Mesenchymal stem cell (in vitro differentiated cells and primary cell): ENCODE measurements around the gene RNFT2.

ENCODE experiments used
- DNase-seq: peaks from one replicate; pipeline ENCODE4 v3.0.0-alpha.2; 2013
- H2AFZ ChIP-seq: one replicate; pipeline ENCODE4 v1.6.1; 2013; ENCODE audit warnings: low read depth, mild to moderate bottlenecking, control low read depth, inconsistent platforms, low read length, moderate library complexity
- H2AK5ac ChIP-seq: 2 replicates; pipeline ENCODE4 v1.6.1; 2013; ENCODE audit warnings: low read length, moderate library complexity, mild to moderate bottlenecking, inconsistent platforms; ENCODE audit not compliant: severe bottlenecking
- H2BK120ac ChIP-seq: one replicate; pipeline ENCODE4 v1.6.1; 2013; ENCODE audit warnings: low read depth, mild to moderate bottlenecking, inconsistent platforms, low read length, moderate library complexity
- H2BK12ac ChIP-seq, 2 experiments: one replicate each; pipeline ENCODE4 v1.6.1; 2013; ENCODE audit warnings: inconsistent platforms in 2 of 2, low read length in 2 of 2, mild to moderate bottlenecking in 2 of 2, moderate library complexity in 2 of 2, control low read depth in 1 of 2
- H2BK15ac ChIP-seq: one replicate; pipeline ENCODE4 v1.6.1; 2013; ENCODE audit warnings: mild to moderate bottlenecking, low read depth, inconsistent platforms; ENCODE audit not compliant: poor library complexity, severe bottlenecking
- H2BK5ac ChIP-seq: 2 replicates; pipeline ENCODE4 v1.6.1; 2013; ENCODE audit warnings: low read depth, mild to moderate bottlenecking, low read length, control low read depth, inconsistent platforms; ENCODE audit not compliant: poor library complexity, severe bottlenecking
- H3K14ac ChIP-seq, 2 experiments: one replicate each; pipeline ENCODE4 v1.6.1; 2013; ENCODE audit warnings: inconsistent platforms in 2 of 2, low read length in 2 of 2, control low read depth in 1 of 2, mild to moderate bottlenecking in 1 of 2, moderate library complexity in 1 of 2
- H3K18ac ChIP-seq, 2 experiments: one replicate each; pipeline ENCODE4 v1.6.1; 2013; ENCODE audit warnings: inconsistent platforms in 2 of 2, low read length in 2 of 2, control low read depth in 1 of 2, low read depth in 1 of 2, mild to moderate bottlenecking in 1 of 2
- H3K23ac ChIP-seq, 2 experiments: one replicate each; pipeline ENCODE4 v1.6.1; 2013; ENCODE audit warnings: inconsistent platforms in 2 of 2, low read length in 2 of 2, mild to moderate bottlenecking in 2 of 2, moderate library complexity in 2 of 2, control low read depth in 1 of 2
- H3K27ac ChIP-seq: 2 replicates; pipeline ENCODE4 v1.5.1; 2013; ENCODE audit warnings: mild to moderate bottlenecking, moderate library complexity, low read length, control low read depth, inconsistent platforms; ENCODE audit not compliant: poor library complexity, severe bottlenecking
- H3K27me3 ChIP-seq, 2 experiments: 2 replicates each; pipeline versions ENCODE4 v1.6.1 to v1.7.0; 2013; ENCODE audit warnings: low read length in 2 of 2, mild to moderate bottlenecking in 2 of 2, moderate library complexity in 2 of 2, control low read depth in 1 of 2, inconsistent platforms in 1 of 2; ENCODE audit not compliant: control insufficient read depth in 1 of 2, insufficient read depth in 1 of 2
- H3K36me3 ChIP-seq, 2 experiments: 2 replicates each; pipeline versions ENCODE4 v1.6.1 to v1.7.0; 2013; ENCODE audit warnings: low read length in 2 of 2, control low read depth in 1 of 2, inconsistent platforms in 1 of 2, low read depth in 1 of 2, mild to moderate bottlenecking in 1 of 2; ENCODE audit not compliant: insufficient read depth in 2 of 2, control insufficient read depth in 1 of 2
- H3K4ac ChIP-seq, 2 experiments: one replicate each; pipeline ENCODE4 v1.6.1; 2013; ENCODE audit warnings: inconsistent platforms in 2 of 2, low read length in 2 of 2, mild to moderate bottlenecking in 2 of 2, moderate library complexity in 2 of 2, control low read depth in 1 of 2, low read depth in 1 of 2
- H3K4me1 ChIP-seq: 2 replicates; pipeline ENCODE4 v1.6.1; 2013; ENCODE audit warnings: low read depth, low read length, control low read depth; ENCODE audit not compliant: control insufficient read depth, insufficient read depth
- H3K4me2 ChIP-seq: 2 replicates; pipeline ENCODE4 v1.6.1; 2013; ENCODE audit warnings: low read length, mild to moderate bottlenecking, inconsistent platforms; ENCODE audit not compliant: poor library complexity, severe bottlenecking
- H3K4me3 ChIP-seq, 2 experiments: 2 replicates each; pipeline versions ENCODE4 v1.5.1 to v1.7.0; 2013; ENCODE audit warnings: low read length in 2 of 2, mild to moderate bottlenecking in 2 of 2, control low read depth in 1 of 2, low read depth in 1 of 2; ENCODE audit not compliant: insufficient read depth in 1 of 2
- H3K79me1 ChIP-seq: replicated peaks from 2 replicates; pipeline ENCODE4 v1.6.1; 2013; ENCODE audit warnings: mild to moderate bottlenecking, control low read depth, low read length, inconsistent platforms; ENCODE audit not compliant: poor library complexity, severe bottlenecking
- H3K9ac ChIP-seq: 2 replicates; pipeline ENCODE4 v1.7.0; 2013; ENCODE audit warnings: mild to moderate bottlenecking, low read length, moderate library complexity
- H3K9me3 ChIP-seq: 2 replicates; pipeline ENCODE4 v1.7.0; 2013; ENCODE audit warnings: mild to moderate bottlenecking, low read length; ENCODE audit not compliant: control insufficient read depth
- H4K8ac ChIP-seq: one replicate; pipeline ENCODE4 v1.6.1; 2013; ENCODE audit warnings: inconsistent platforms, mild to moderate bottlenecking, low read length, moderate library complexity
- H4K91ac ChIP-seq: one replicate; pipeline ENCODE4 v1.6.1; 2013; ENCODE audit warnings: mild to moderate bottlenecking, low read length, inconsistent platforms
- WGBS: methylation state at CpG from one replicate; pipeline ENCODE4 v1.1.7; 2013; ENCODE audit warnings: mixed read lengths; 5-methylcytosine and 5-hydroxymethylcytosine counted together

The RNFT2 gene

GRCh38 chr12:116800918-116801317 is 62.8 kb downstream of the RNFT2 start:
- H2BK12ac ChIP-seq, result no peak overlapping the region
- H2BK5ac ChIP-seq, result no peak overlapping the region
- no peak overlapping the region for H3K4me2 ChIP-seq
- H2AFZ ChIP-seq, result no peak overlapping the region
- no peaks in the 10 kb centered on the region for H3K36me3 ChIP-seq
- H3K9ac ChIP-seq, result no peak overlapping the region
- 82% methylated on average over 1 of the region's 2 CpGs for WGBS
- H3K14ac ChIP-seq, result no peak overlapping the region
- H3K18ac ChIP-seq, result no peak overlapping the region
- no peak overlapping the region for H3K4me3 ChIP-seq
- DNase-seq, result no peak
- H3K79me1 ChIP-seq, result no peaks in the 10 kb centered on the region
- H2BK15ac ChIP-seq, result no peak overlapping the region
- no peak overlapping the region for H3K23ac ChIP-seq
- H2AK5ac ChIP-seq, result no peak overlapping the region
- H3K27ac ChIP-seq, result no peak overlapping the region
- H2BK120ac ChIP-seq, result no peak overlapping the region
- H3K4ac ChIP-seq, result no peak overlapping the region
- no peak overlapping the region for H4K91ac ChIP-seq
- no peak overlapping the region for H4K8ac ChIP-seq
- no peaks in the 10 kb centered on the region for H3K9me3 ChIP-seq
- peaks cover 0 to 4% of the 10 kb centered on the region in 2 experiments for H3K27me3 ChIP-seq
- H3K4me1 ChIP-seq, result no peaks in the 10 kb centered on the region

DNA sequence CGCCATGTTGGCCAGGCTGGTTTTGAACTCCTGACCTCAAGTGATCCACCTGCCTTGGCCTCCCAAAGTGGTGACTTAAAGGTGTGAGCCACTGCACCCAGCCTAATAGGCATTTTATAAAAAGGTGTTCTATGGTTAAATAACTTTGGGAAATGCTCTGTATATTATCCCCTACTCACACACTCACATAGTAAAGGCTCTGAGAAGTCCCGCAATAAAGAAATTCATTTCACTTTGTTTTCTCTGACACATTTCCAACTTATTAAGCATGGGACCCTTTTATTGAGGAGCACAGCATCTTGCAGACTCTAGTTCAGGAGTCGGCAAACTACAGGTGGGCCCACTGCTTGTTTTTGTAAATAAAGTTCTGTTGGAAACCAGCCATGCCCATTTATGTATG is 63.9 kb downstream of the RNFT2 start:
- Histone ChIP-seq H3K27me3 (peaks cover 0 to 4% of the 10 kb centered on the region in 2 experiments), H3K4me2 (no peak overlapping the region), H2BK120ac (no peak overlapping the region), H3K23ac (no peak overlapping the region), H3K9me3 (no peaks in the 10 kb centered on the region), H3K4ac (no peak overlapping the region), H2BK12ac (no peak overlapping the region), H3K4me1 (no peaks in the 10 kb centered on the region), H2AK5ac (no peak overlapping the region), H3K4me3 (no peak overlapping the region), H4K91ac (no peak overlapping the region), H3K14ac (no peak overlapping the region), H3K27ac (no peak overlapping the region), H2AFZ (no peak overlapping the region), H3K79me1 (no peaks in the 10 kb centered on the region), H2BK15ac (no peak overlapping the region), H2BK5ac (no peak overlapping the region), H3K36me3 (no peaks in the 10 kb centered on the region), H3K18ac (no peak overlapping the region), H3K9ac (no peak overlapping the region), H4K8ac (no peak overlapping the region)
- WGBS, result 95% methylated on average over 3 of the region's 3 CpGs
- no peak for DNase-seq

DNA sequence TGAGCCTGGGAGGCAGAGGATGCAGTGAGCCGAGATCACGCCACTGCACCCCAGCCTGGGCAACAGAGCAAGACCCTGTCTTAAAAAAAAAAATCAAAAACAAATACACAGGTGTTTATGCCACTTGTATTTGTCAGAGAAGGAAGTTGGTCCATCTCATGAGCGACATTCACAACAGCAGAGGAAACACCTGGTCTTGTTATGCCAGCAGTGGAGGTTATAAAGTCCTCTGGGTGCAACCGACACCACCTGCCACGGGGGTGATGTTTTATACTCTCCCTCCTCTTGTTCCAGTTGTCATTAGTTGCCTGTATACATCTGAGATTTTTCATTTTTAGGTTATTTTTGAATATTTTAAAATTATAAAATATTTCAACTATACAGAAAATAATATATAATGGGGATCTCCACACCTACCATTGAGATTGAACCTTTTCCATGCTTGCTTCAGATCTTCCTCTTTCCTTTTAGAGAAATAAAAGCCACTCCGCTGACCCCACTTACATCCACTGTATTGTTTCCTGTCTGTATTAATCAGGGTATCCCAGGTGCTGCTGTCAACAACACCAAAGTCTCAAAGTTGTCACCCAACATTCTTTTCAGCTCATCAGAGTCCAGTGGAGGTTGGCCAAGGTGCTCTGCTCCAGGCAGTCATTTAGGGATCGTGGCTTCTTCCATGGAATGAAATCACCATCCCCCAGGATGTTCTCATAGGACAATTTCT is 65.1 kb downstream of the RNFT2 start:
- WGBS, result over 99% methylated on average over 3 of the region's 7 CpGs
- H3K79me1 ChIP-seq, result no peaks in the 10 kb centered on the region

GRCh38 chr12:116804051-116804450 is 65.9 kb downstream of the RNFT2 start:
- Histone ChIP-seq H3K4me3 (no peak overlapping the region), H3K18ac (no peak overlapping the region), H3K4me2 (no peak overlapping the region), H4K91ac (no peak overlapping the region), H3K14ac (no peak overlapping the region), H4K8ac (no peak overlapping the region), H2BK120ac (no peak overlapping the region), H3K27ac (no peak overlapping the region), H3K9ac (no peak overlapping the region), H2BK15ac (no peak overlapping the region), H2BK12ac (no peak overlapping the region), H3K9me3 (no peaks in the 10 kb centered on the region), H2AK5ac (no peak overlapping the region), H3K36me3 (no peaks in the 10 kb centered on the region), H3K27me3 (peaks cover 0 to 9% of the 10 kb centered on the region in 2 experiments), H3K4me1 (no peaks in the 10 kb centered on the region), H3K4ac (no peak overlapping the region), H2AFZ (no peak overlapping the region), H3K79me1 (no peaks in the 10 kb centered on the region), H3K23ac (no peak overlapping the region), H2BK5ac (no peak overlapping the region)
- no CpG with 5 or more reads among the region's 1 CpG for WGBS
- no peak for DNase-seq

More for the DNA sequence above, 65.1 kb downstream of the RNFT2 start:
- Histone ChIP-seq H3K4me3 (no peak overlapping the region), H2BK15ac (no peak overlapping the region), H3K18ac (no peak overlapping the region), H3K9ac (no peak overlapping the region), H2BK120ac (no peak overlapping the region), H4K8ac (no peak overlapping the region), H3K36me3 (no peaks in the 10 kb centered on the region), H3K4me1 (no peaks in the 10 kb centered on the region), H2BK12ac (no peak overlapping the region), H3K27me3 (peaks cover 0 to 9% of the 10 kb centered on the region in 2 experiments), H4K91ac (no peak overlapping the region), H3K4me2 (no peak overlapping the region), H3K23ac (no peak overlapping the region), H3K14ac (no peak overlapping the region), H2AK5ac (no peak overlapping the region), H3K9me3 (no peaks in the 10 kb centered on the region), H3K4ac (no peak overlapping the region), H2AFZ (no peak overlapping the region), H2BK5ac (no peak overlapping the region), H3K27ac (no peak overlapping the region)
- DNase-seq, result no peak
